ENCODE results near the gene VPS13D. TPM values are rescaled to one million over a fixed set of nuclear protein-coding genes. Genes with fewer than 3 reads are reported as not detected.

VPS13D gene
- total RNA-seq, 1 experiment from 2014 or later, result 30.7 TPM

GRCh38 chr1:12511128-12511484 is 281.3 kb downstream of the VPS13D start:
- 0 out of 2 replicates have a peak, but pooled peaks cover 3% of the 10 kb centered on the region for H3K36me3 ChIP-seq (ENCODE audit: low read depth, low read length)
- ChIA-PET CTCF (no interaction called here), POLR2A (ENCODE audit: unreplicated experiment) (no interaction called here)
- H3K27me3 ChIP-seq (ENCODE audit: low read length), result no peaks in the 10 kb centered on the region
- no peak overlapping the region for H3K9ac ChIP-seq (ENCODE audit: low read length)
- no peak overlapping the region for H3K4me3 ChIP-seq (ENCODE audit: low read length)
- no peaks in the 10 kb centered on the region for H3K79me2 ChIP-seq (ENCODE audit: low read length)
- no peaks in the 10 kb centered on the region for H3K9me3 ChIP-seq (ENCODE audit: low read length)
- ATAC-seq (no peak), DNase-seq (no peak)
- no peak overlapping the region for H3K4me2 ChIP-seq (ENCODE audit: low read length)
- no peaks in the 10 kb centered on the region for H3K9me2 ChIP-seq (replicated peaks; ENCODE audit: low read length)
- intact Hi-C loops (cut with micrococcal nuclease), result no loop called here
- TF ChIP-seq EZH2 (IDR thresholded peaks at IDR 0.05; ENCODE audit: low read length, unreplicated experiment) (no peak), EZH2phosphoT487 (IDR thresholded peaks at IDR 0.05; ENCODE audit: borderline replicate concordance, low read length) (no peak)
- TF ChIP-seq, protein P1, sequence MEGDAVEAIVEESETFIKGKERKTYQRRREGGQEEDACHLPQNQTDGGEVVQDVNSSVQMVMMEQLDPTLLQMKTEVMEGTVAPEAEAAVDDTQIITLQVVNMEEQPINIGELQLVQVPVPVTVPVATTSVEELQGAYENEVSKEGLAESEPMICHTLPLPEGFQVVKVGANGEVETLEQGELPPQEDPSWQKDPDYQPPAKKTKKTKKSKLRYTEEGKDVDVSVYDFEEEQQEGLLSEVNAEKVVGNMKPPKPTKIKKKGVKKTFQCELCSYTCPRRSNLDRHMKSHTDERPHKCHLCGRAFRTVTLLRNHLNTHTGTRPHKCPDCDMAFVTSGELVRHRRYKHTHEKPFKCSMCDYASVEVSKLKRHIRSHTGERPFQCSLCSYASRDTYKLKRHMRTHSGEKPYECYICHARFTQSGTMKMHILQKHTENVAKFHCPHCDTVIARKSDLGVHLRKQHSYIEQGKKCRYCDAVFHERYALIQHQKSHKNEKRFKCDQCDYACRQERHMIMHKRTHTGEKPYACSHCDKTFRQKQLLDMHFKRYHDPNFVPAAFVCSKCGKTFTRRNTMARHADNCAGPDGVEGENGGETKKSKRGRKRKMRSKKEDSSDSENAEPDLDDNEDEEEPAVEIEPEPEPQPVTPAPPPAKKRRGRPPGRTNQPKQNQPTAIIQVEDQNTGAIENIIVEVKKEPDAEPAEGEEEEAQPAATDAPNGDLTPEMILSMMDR (conservative IDR thresholded peaks at IDR 0.05; ENCODE audit: low read depth, low read length), result no peak
- H4K20me1 ChIP-seq (ENCODE audit: low read length), result no peaks in the 10 kb centered on the region
- H3K4me1 ChIP-seq (ENCODE audit: insufficient read depth, low read length), result no peaks in the 10 kb centered on the region
- no peak overlapping the region for H2AFZ ChIP-seq (ENCODE audit: low read length)
- H3K27ac ChIP-seq (ENCODE audit: low read length), result no peak overlapping the region
- H3F3A ChIP-seq (ENCODE audit: low read length, unreplicated experiment), result no peaks in the 10 kb centered on the region
- no TSS peak for BruUV-seq (replicated peaks)

GRCh38 chr1:12511516-12512468 is 282.0 kb downstream of the VPS13D start:
- BruUV-seq (replicated peaks), result no TSS peak
- Histone ChIP-seq H3K36me3 (ENCODE audit: low read depth, low read length) (0 out of 2 replicates have a peak, but pooled peaks cover 3% of the 10 kb centered on the region), H3F3A (ENCODE audit: low read length, unreplicated experiment) (no peaks in the 10 kb centered on the region), H3K27ac (ENCODE audit: low read length) (no peak overlapping the region), H3K9ac (ENCODE audit: low read length) (no peak overlapping the region), H3K4me2 (ENCODE audit: low read length) (no peak overlapping the region), H3K27me3 (ENCODE audit: low read length) (no peaks in the 10 kb centered on the region), H2AFZ (ENCODE audit: low read length) (no peak overlapping the region), H3K9me2 (replicated peaks; ENCODE audit: low read length) (no peaks in the 10 kb centered on the region), H3K4me1 (ENCODE audit: insufficient read depth, low read length) (no peaks in the 10 kb centered on the region), H4K20me1 (ENCODE audit: low read length) (no peaks in the 10 kb centered on the region), H3K4me3 (ENCODE audit: low read length) (no peak overlapping the region), H3K9me3 (ENCODE audit: low read length) (no peaks in the 10 kb centered on the region), H3K79me2 (ENCODE audit: low read length) (no peaks in the 10 kb centered on the region)
- ChIA-PET POLR2A (ENCODE audit: unreplicated experiment) (interaction anchor here (0.7 kb wide), 1 partner anchor 113 kb away, joined by 3 read pairs; no protein-coding TSS in a partner anchor), CTCF (no interaction called here)
- DNase-seq, result no peak
- TF ChIP-seq, protein P1 (conservative IDR thresholded peaks at IDR 0.05; ENCODE audit: low read depth, low read length), result no peak
- TF ChIP-seq EZH2phosphoT487 (IDR thresholded peaks at IDR 0.05; ENCODE audit: borderline replicate concordance, low read length) (no peak), EZH2 (IDR thresholded peaks at IDR 0.05; ENCODE audit: low read length, unreplicated experiment) (no peak)
- intact Hi-C loops (cut with micrococcal nuclease), result no loop called here
- no peak for ATAC-seq

- BruUV-seq (replicated peaks), result no TSS peak
- no peak overlapping the region for H3K27ac ChIP-seq (ENCODE audit: low read length)
Measured at GRCh38 chr1:12513181-12513580, 283.4 kb downstream of the VPS13D start.

More at GRCh38 chr1:12513181-12513580, 283.4 kb downstream of the VPS13D start:
- Histone ChIP-seq H3K36me3 (ENCODE audit: low read depth, low read length) (0 out of 2 replicates have a peak, but pooled peaks cover 3% of the 10 kb centered on the region), H2AFZ (ENCODE audit: low read length) (no peak overlapping the region), H3K9ac (ENCODE audit: low read length) (no peak overlapping the region), H3F3A (ENCODE audit: low read length, unreplicated experiment) (no peaks in the 10 kb centered on the region), H3K27me3 (ENCODE audit: low read length) (no peaks in the 10 kb centered on the region), H3K79me2 (ENCODE audit: low read length) (no peaks in the 10 kb centered on the region), H3K4me3 (ENCODE audit: low read length) (no peak overlapping the region), H3K4me2 (ENCODE audit: low read length) (no peak overlapping the region), H3K9me3 (ENCODE audit: low read length) (no peaks in the 10 kb centered on the region), H3K4me1 (ENCODE audit: insufficient read depth, low read length) (no peaks in the 10 kb centered on the region), H3K9me2 (replicated peaks; ENCODE audit: low read length) (no peaks in the 10 kb centered on the region), H4K20me1 (ENCODE audit: low read length) (no peaks in the 10 kb centered on the region)
- ChIA-PET POLR2A (ENCODE audit: unreplicated experiment) (no interaction called here), CTCF (no interaction called here)
- DNase-seq (no peak), ATAC-seq (no peak)
- intact Hi-C loops (cut with micrococcal nuclease), result no loop called here
- TF ChIP-seq EZH2phosphoT487 (IDR thresholded peaks at IDR 0.05; ENCODE audit: borderline replicate concordance, low read length) (no peak), EZH2 (IDR thresholded peaks at IDR 0.05; ENCODE audit: low read length, unreplicated experiment) (no peak)
- TF ChIP-seq, protein P1 (conservative IDR thresholded peaks at IDR 0.05; ENCODE audit: low read depth, low read length), result no peak

All from PC-3 (cell line).